Liver (tissue), 9 donors: ENCODE results near the gene INPP5K. TPM values are rescaled to one million over a fixed set of nuclear protein-coding genes. Genes with fewer than 3 reads are reported as not detected.
"Not testable (repeated sequence)": the region's sequence is repeated elsewhere in the genome, so short reads cannot be mapped to it uniquely, and the experiment has no call there.

Source experiments
- DNase-seq: peaks from one replicate; pipeline ENCODE4 v3.0.0-alpha.2; 2017; ENCODE audit warnings: low spot score
- H3K27ac ChIP-seq, 2 donors: one replicate each; pipeline ENCODE4 v1.7.0; 2013; ENCODE audit warnings: inconsistent platforms in 2 of 2, low read length in 2 of 2, control low read depth in 1 of 2, low read depth in 1 of 2, mild to moderate bottlenecking in 1 of 2
- H3K27me3 ChIP-seq, 4 donors: one replicate each; pipeline versions ENCODE4 v1.6.1 to v1.7.0; 2013; ENCODE audit warnings: low read length in 3 of 4, inconsistent platforms in 1 of 4, mild to moderate bottlenecking in 1 of 4, moderate library complexity in 1 of 4; ENCODE audit not compliant: control insufficient read depth in 4 of 4, insufficient read depth in 4 of 4
- H3K36me3 ChIP-seq, 4 donors: one replicate each; pipeline versions ENCODE4 v1.6.1 to v1.7.0; 2013; ENCODE audit warnings: low read length in 3 of 4, mild to moderate bottlenecking in 3 of 4, low read depth in 1 of 4, moderate library complexity in 1 of 4; ENCODE audit not compliant: control insufficient read depth in 4 of 4, insufficient read depth in 3 of 4
- H3K4me1 ChIP-seq, 4 donors: one replicate each; pipeline versions ENCODE4 v1.6.1 to v1.7.0; 2013; ENCODE audit warnings: low read length in 3 of 4, mild to moderate bottlenecking in 3 of 4, moderate library complexity in 1 of 4; ENCODE audit not compliant: control insufficient read depth in 4 of 4, insufficient read depth in 4 of 4
- H3K4me3 ChIP-seq, 3 donors: one replicate each; pipeline versions ENCODE4 v1.6.1 to v1.7.0; 2013; ENCODE audit warnings: low read length in 3 of 3, control low read depth in 1 of 3, low read depth in 1 of 3, mild to moderate bottlenecking in 1 of 3
- H3K9ac ChIP-seq, 2 donors: one replicate each; pipeline ENCODE4 v1.7.0; 2013; ENCODE audit warnings: low read length in 2 of 2, mild to moderate bottlenecking in 2 of 2, moderate library complexity in 2 of 2, control low read depth in 1 of 2, low read depth in 1 of 2
- H3K9me3 ChIP-seq, 4 donors: one replicate each; pipeline versions ENCODE4 v1.6.1 to v1.7.0; 2013; ENCODE audit warnings: low read length in 3 of 4; ENCODE audit not compliant: control insufficient read depth in 4 of 4
- ATF3 ChIP-seq: IDR thresholded peaks from 2 replicates; pipeline ENCODE4 v1.6.1; 2016; ENCODE audit warnings: antibody characterized with exemption
- CTCF ChIP-seq: fragments of 150-350 bp; IDR thresholded peaks from 2 replicates; pipeline ENCODE4 v1.5.1; 2017; ENCODE audit warnings: improper control_type of control experiment, low read depth, low read length; ENCODE audit not compliant: missing input control
- EGR1 ChIP-seq, 2 donors: IDR thresholded peaks; 2 replicates each; pipeline ENCODE4 v1.6.1; 2016 to 2018; ENCODE audit warnings: antibody characterized with exemption in 2 of 2, low read depth in 2 of 2
- FOXA1 ChIP-seq: IDR thresholded peaks from 2 replicates; pipeline ENCODE4 v1.6.1; 2016; ENCODE audit warnings: antibody characterized with exemption
- FOXA2 ChIP-seq: IDR thresholded peaks from 2 replicates; pipeline ENCODE4 v1.6.1; 2016; ENCODE audit warnings: antibody characterized with exemption
- GABPA ChIP-seq, 2 donors: IDR thresholded peaks in 1 of 2; conservative IDR thresholded peaks in 1 of 2; 2 replicates each; pipeline ENCODE4 v1.6.1; 2016; ENCODE audit warnings: antibody characterized with exemption in 2 of 2, mild to moderate bottlenecking in 1 of 2, moderate library complexity in 1 of 2
- HNF4A ChIP-seq, 2 donors: conservative IDR thresholded peaks; 2 replicates each; pipeline ENCODE4 v1.6.1; 2016; ENCODE audit warnings: antibody characterized with exemption in 2 of 2, mild to moderate bottlenecking in 2 of 2
- HNF4G ChIP-seq: IDR thresholded peaks from 2 replicates; pipeline ENCODE4 v1.6.1; 2016; ENCODE audit warnings: antibody characterized with exemption
- JUND ChIP-seq, 2 donors: IDR thresholded peaks; 2 replicates each; pipeline ENCODE4 v1.6.1; 2016; ENCODE audit warnings: antibody characterized with exemption in 2 of 2
- MAX ChIP-seq: IDR thresholded peaks from 2 replicates; pipeline ENCODE4 v1.6.1; 2016; ENCODE audit warnings: antibody characterized with exemption
- NR2F2 ChIP-seq: IDR thresholded peaks from 2 replicates; pipeline ENCODE4 v1.6.1; 2016; ENCODE audit warnings: antibody characterized with exemption
- RAD21 ChIP-seq, 2 donors: IDR thresholded peaks; 2 replicates each; pipeline ENCODE4 v1.6.1; 2016; ENCODE audit warnings: antibody characterized with exemption in 2 of 2, mild to moderate bottlenecking in 2 of 2
- REST ChIP-seq: IDR thresholded peaks from 2 replicates; pipeline ENCODE4 v1.6.1; 2016; ENCODE audit warnings: antibody characterized with exemption, mild to moderate bottlenecking
- RXRA ChIP-seq, 2 donors: IDR thresholded peaks; 2 replicates each; pipeline ENCODE4 v1.6.1; 2017 to 2018; ENCODE audit warnings: antibody characterized with exemption in 2 of 2, mild to moderate bottlenecking in 1 of 2
- SP1 ChIP-seq: IDR thresholded peaks from 2 replicates; pipeline ENCODE4 v1.6.1; 2018; ENCODE audit warnings: antibody characterized with exemption, mild to moderate bottlenecking
- TAF1 ChIP-seq: conservative IDR thresholded peaks from 2 replicates; pipeline ENCODE4 v1.6.1; 2016; ENCODE audit warnings: antibody characterized with exemption, mild to moderate bottlenecking
- ZBTB33 ChIP-seq: IDR thresholded peaks from 2 replicates; pipeline ENCODE4 v1.6.1; 2016; ENCODE audit warnings: antibody characterized with exemption
- WGBS: extraction: QIAGEN DNeasy Blood & Tissue Kit; methylation state at CpG from one replicate; pipeline ENCODE4 v1.1.7; 2013; 5-methylcytosine and 5-hydroxymethylcytosine counted together
- polyA plus RNA-seq, 2 donors: library from polyadenylated mRNA; stranded (reverse) in 1 of 2; unstranded in 1 of 2; fragments of 200-250 nt in 1 of 2; fragments of >200 nt in 1 of 2; fragmentation: Nextera tagmentation in 1 of 2; extraction: Ambion mirVana in 1 of 2; gene quantifications; one replicate each; pipeline versions ENCODE4 v1.2.1 to v1.2.3, GENCODE V29; 2013 to 2015
- total RNA-seq, 2 donors: library from RNA; depleted of rRNA; stranded (reverse); fragments of >200 nt; gene quantifications; one replicate each; pipeline ENCODE4 v1.2.3, GENCODE V29; 2014
- donor health status: healthy.
- donor health status: healthy.
- donor health status: healthy.
- donor health status: healthy.
- donor health status: healthy.

Gene INPP5K
- total and polyA plus RNA-seq, 4 donors = 9.9 to 47.1 (median 15.9) TPM

GRCh38 chr17:1563786-1564613, 47.6 kb upstream of the INPP5K start (continued):
- TF ChIP-seq HNF4G (no peak), HNF4A (conservative IDR thresholded peaks at IDR 0.05) (no peak), ATF3 (no peak)

- H3K4me3 ChIP-seq, H3K9me3 ChIP-seq, H3K27ac ChIP-seq, H3K27me3 ChIP-seq, H3K36me3 ChIP-seq, DNase-seq, H3K9ac ChIP-seq: not testable (repeated sequence)
- WGBS = 68% methylated on average over 15 of the region's 15 CpGs
- H3K4me1 ChIP-seq = peaks cover 10 to 20% (median 17%) of the 10 kb centered on the region in 4 donors
Measured at GRCh38 chr17:1563471-1563785, 47.0 kb upstream of the INPP5K start.

GRCh38 chr17:1562176-1562643, 45.8 kb upstream of the INPP5K start:
- Histone ChIP-seq H3K4me3 (peak overlapping the region; percentile 44 to 93 (median 69)), H3K4me1 (peaks cover 10 to 20% (median 17%) of the 10 kb centered on the region in 4 donors), H3K36me3 (no peaks in the 10 kb centered on the region), H3K9ac (peak overlapping the region; percentile 14 to 76), H3K27ac (peak overlapping the region; percentile 77 to 84), H3K27me3 (no peaks in the 10 kb centered on the region), H3K9me3 (no peaks in the 10 kb centered on the region)
- WGBS = under 1% methylated on average over 62 of the region's 62 CpGs
- DNase-seq = no peak
- TF ChIP-seq FOXA2 (no peak), ATF3 (no peak), NR2F2 (no peak), EGR1 (IDR thresholded peaks at IDR 0.05; ENCODE audit: low read depth in 2 of 2) (no peak), GABPA (IDR thresholded peaks at IDR 0.05 in 1 of 2, conservative IDR thresholded peaks at IDR 0.05 in 1 of 2) (no peak), RXRA (IDR thresholded peaks at IDR 0.05) (no peak), CTCF (no peak), JUND (IDR thresholded peaks at IDR 0.05) (no peak), FOXA1 (no peak), TAF1 (no peak), SP1 (no peak), HNF4G (no peak), MAX (no peak), RAD21 (IDR thresholded peaks at IDR 0.05) (no peak), REST (no peak), ZBTB33 (no peak)
